Neural progenitor cell (in vitro differentiated cells): ENCODE measurements around the gene SYT1. TPM values are rescaled to one million over a fixed set of nuclear protein-coding genes. Genes with fewer than 3 reads are reported as not detected.
"Not testable (repeated sequence)": the region's sequence is repeated elsewhere in the genome, so short reads cannot be mapped to it uniquely, and the experiment has no call there.

ENCODE experiments used
- DNase-seq: peaks from one replicate; pipeline ENCODE4 v3.0.0-alpha.2; 2016; ENCODE audit warnings: low spot score
- H2AFZ ChIP-seq: fragments of 200-600 bp; sonication (generic); replicated peaks from 2 replicates; pipeline ENCODE4 v1.6.1; 2016; ENCODE audit warnings: antibody characterized with exemption
- H3F3A ChIP-seq: fragments of 200-600 bp; sonication (generic); 2 replicates; pipeline ENCODE4 v1.6.1; 2016; ENCODE audit warnings: antibody characterized with exemption, low read depth
- H3K27ac ChIP-seq: fragments of 200-600 bp; sonication (generic); 2 replicates; pipeline ENCODE4 v1.5.1; 2016; ENCODE audit warnings: mild to moderate bottlenecking
- H3K27me3 ChIP-seq: fragments of 200-600 bp; sonication (generic); 2 replicates; pipeline ENCODE4 v1.6.1; 2016; ENCODE audit warnings: mild to moderate bottlenecking, moderate library complexity
- H3K36me3 ChIP-seq: fragments of 200-600 bp; sonication (generic); 2 replicates; pipeline ENCODE4 v1.5.1; 2016
- H3K4me1 ChIP-seq: fragments of 200-600 bp; sonication (generic); 2 replicates; pipeline ENCODE4 v1.6.1; 2016; ENCODE audit warnings: mixed run types
- H3K4me2 ChIP-seq: fragments of 200-600 bp; sonication (generic); 2 replicates; pipeline ENCODE4 v1.6.1; 2016
- H3K4me3 ChIP-seq: fragments of 200-600 bp; sonication (generic); 2 replicates; pipeline ENCODE4 v1.5.1; 2016
- H3K79me2 ChIP-seq: fragments of 200-600 bp; sonication (generic); 2 replicates; pipeline ENCODE4 v1.6.1; 2016; ENCODE audit warnings: low read depth
- H3K9ac ChIP-seq: fragments of 200-600 bp; sonication (generic); 2 replicates; pipeline ENCODE4 v1.6.1; 2016
- H3K9me3 ChIP-seq: fragments of 200-600 bp; sonication (generic); 2 replicates; pipeline ENCODE4 v1.5.1; 2016; ENCODE audit warnings: low read depth
- H4K20me1 ChIP-seq: fragments of 200-600 bp; sonication (generic); 2 replicates; pipeline ENCODE4 v1.6.1; 2016; ENCODE audit warnings: low read depth
- H3K27ac Mint-ChIP-seq: 3 replicates; pipeline ENCODE4 v1.8.0; 2021; ENCODE audit warnings: mixed read lengths
- H3K27me3 Mint-ChIP-seq: 2 replicates; pipeline ENCODE4 v1.8.0; 2022; ENCODE audit warnings: low read depth, mild to moderate bottlenecking, inconsistent platforms, moderate library complexity, mixed read lengths; ENCODE audit not compliant: insufficient read depth
- H3K36me3 Mint-ChIP-seq: 3 replicates; pipeline ENCODE4 v1.8.0; 2021; ENCODE audit warnings: mixed read lengths
- H3K4me1 Mint-ChIP-seq: 3 replicates; pipeline ENCODE4 v1.8.0; 2021; ENCODE audit warnings: mixed read lengths
- H3K4me3 Mint-ChIP-seq: 3 replicates; pipeline ENCODE4 v1.8.0; 2021; ENCODE audit warnings: mild to moderate bottlenecking, moderate library complexity, mixed read lengths
- H3K9me3 Mint-ChIP-seq: 3 replicates; pipeline ENCODE4 v1.8.0; 2020; ENCODE audit warnings: mixed read lengths
- EZH2 ChIP-seq: fragments of 200-600 bp; sonication (generic); IDR thresholded peaks from 2 replicates; pipeline ENCODE4 v1.6.1; 2017; ENCODE audit warnings: antibody characterized with exemption, mild to moderate bottlenecking, moderate library complexity
- EZH2phosphoT487 ChIP-seq: fragments of 200-600 bp; sonication (generic); IDR thresholded peaks from 2 replicates; pipeline ENCODE4 v1.6.1; 2017; ENCODE audit warnings: antibody characterized with exemption
- total RNA-seq: library from RNA; depleted of rRNA; stranded (reverse); fragments of >200 nt; gene quantifications from 2 replicates; pipeline ENCODE4 v1.2.3, GENCODE V29; 2015; ENCODE audit warnings: low replicate concordance
- TF ChIP-seq, protein P1 (sequence below): fragments of 200-600 bp; sonication (generic); IDR thresholded peaks from 2 replicates; pipeline ENCODE4 v1.5.1; 2017; ENCODE audit warnings: antibody characterized with exemption, mild to moderate bottlenecking

The SYT1 gene
- total RNA-seq, 1 donor from 2014 or later, result 36.9 TPM

DNA sequence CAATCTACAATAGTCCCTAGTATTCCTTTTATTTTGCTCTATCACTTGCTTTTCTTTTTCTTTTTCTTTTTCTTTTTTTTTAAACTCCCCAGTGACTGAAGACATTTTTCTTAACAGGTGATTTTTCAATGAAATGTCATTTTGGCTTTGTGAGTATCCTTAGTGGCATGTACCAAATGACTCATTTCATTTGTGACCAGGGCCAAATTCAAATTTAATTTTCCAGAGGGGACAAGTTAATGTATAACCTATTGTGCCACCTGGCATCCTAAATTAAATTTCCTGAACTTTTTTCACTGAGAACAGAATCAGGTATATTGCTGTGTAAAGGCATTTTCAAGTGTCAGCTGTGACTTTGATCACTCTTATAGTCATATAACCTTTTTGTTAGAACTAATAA, 39.7 kb upstream of the SYT1 start:
- no peaks in the 10 kb centered on the region for H3K9me3 Mint-ChIP-seq
- TF ChIP-seq, protein P1, sequence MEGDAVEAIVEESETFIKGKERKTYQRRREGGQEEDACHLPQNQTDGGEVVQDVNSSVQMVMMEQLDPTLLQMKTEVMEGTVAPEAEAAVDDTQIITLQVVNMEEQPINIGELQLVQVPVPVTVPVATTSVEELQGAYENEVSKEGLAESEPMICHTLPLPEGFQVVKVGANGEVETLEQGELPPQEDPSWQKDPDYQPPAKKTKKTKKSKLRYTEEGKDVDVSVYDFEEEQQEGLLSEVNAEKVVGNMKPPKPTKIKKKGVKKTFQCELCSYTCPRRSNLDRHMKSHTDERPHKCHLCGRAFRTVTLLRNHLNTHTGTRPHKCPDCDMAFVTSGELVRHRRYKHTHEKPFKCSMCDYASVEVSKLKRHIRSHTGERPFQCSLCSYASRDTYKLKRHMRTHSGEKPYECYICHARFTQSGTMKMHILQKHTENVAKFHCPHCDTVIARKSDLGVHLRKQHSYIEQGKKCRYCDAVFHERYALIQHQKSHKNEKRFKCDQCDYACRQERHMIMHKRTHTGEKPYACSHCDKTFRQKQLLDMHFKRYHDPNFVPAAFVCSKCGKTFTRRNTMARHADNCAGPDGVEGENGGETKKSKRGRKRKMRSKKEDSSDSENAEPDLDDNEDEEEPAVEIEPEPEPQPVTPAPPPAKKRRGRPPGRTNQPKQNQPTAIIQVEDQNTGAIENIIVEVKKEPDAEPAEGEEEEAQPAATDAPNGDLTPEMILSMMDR, result no peak
- TF ChIP-seq EZH2, result no peak
- TF ChIP-seq EZH2phosphoT487, result no peak
- H3F3A ChIP-seq, result no peaks in the 10 kb centered on the region
- no peak overlapping the region for H3K27ac Mint-ChIP-seq
- no peak overlapping the region for H2AFZ ChIP-seq
- no peak overlapping the region for H3K4me3 Mint-ChIP-seq
- H3K4me2 ChIP-seq, result no peak overlapping the region
- no peaks in the 10 kb centered on the region for H3K27me3 ChIP-seq
- H3K9me3 ChIP-seq, result no peaks in the 10 kb centered on the region
- no peak overlapping the region for H3K9ac ChIP-seq
- no peaks in the 10 kb centered on the region for H3K36me3 ChIP-seq
- no peak overlapping the region for H3K4me3 ChIP-seq
- no peaks in the 10 kb centered on the region for H3K79me2 ChIP-seq
- no peaks in the 10 kb centered on the region for H4K20me1 ChIP-seq
- H3K4me1 ChIP-seq, result no peaks in the 10 kb centered on the region
- no peaks in the 10 kb centered on the region for H3K4me1 Mint-ChIP-seq
- DNase-seq, result no peak
- H3K36me3 Mint-ChIP-seq, result no peaks in the 10 kb centered on the region
- H3K27ac ChIP-seq, result no peak overlapping the region
- no peaks in the 10 kb centered on the region for H3K27me3 Mint-ChIP-seq

- Mint-ChIP-seq H3K27me3 (no peaks in the 10 kb centered on the region), H3K9me3 (no peaks in the 10 kb centered on the region), H3K36me3 (no peaks in the 10 kb centered on the region), H3K4me3 (no peak overlapping the region), H3K4me1 (no peaks in the 10 kb centered on the region), H3K27ac (no peak overlapping the region)
- H3K79me2 ChIP-seq, result no peaks in the 10 kb centered on the region
- H3K4me2 ChIP-seq, result no peak overlapping the region
- no peaks in the 10 kb centered on the region for H3K9me3 ChIP-seq
- no peaks in the 10 kb centered on the region for H3K36me3 ChIP-seq
- no peak overlapping the region for H2AFZ ChIP-seq
- H3K27ac ChIP-seq, result no peak overlapping the region
- H3K4me1 ChIP-seq, result no peaks in the 10 kb centered on the region
- H3F3A ChIP-seq, result no peaks in the 10 kb centered on the region
- no peaks in the 10 kb centered on the region for H3K27me3 ChIP-seq
- TF ChIP-seq, protein P1, result no peak
- no peak for TF ChIP-seq EZH2phosphoT487
- no peak for TF ChIP-seq EZH2
- H4K20me1 ChIP-seq, result no peaks in the 10 kb centered on the region
- DNase-seq, result no peak
- H3K4me3 ChIP-seq, result no peak overlapping the region
- H3K9ac ChIP-seq, result no peak overlapping the region
Observed at GRCh38 chr12:78829690-78830089, 34.9 kb upstream of the SYT1 start.

- no peak for DNase-seq
Observed at GRCh38 chr12:78835493-78835892, 29.1 kb upstream of the SYT1 start.

GRCh38 chr12:78840518-78841019, 24.0 kb upstream of the SYT1 start:
- H3K27me3 ChIP-seq, H3K27ac ChIP-seq, H3K4me3 ChIP-seq, H3K27ac Mint-ChIP-seq, DNase-seq, H3K27me3 Mint-ChIP-seq, H3K4me2 ChIP-seq, H3K4me1 ChIP-seq, H4K20me1 ChIP-seq, H3K9me3 Mint-ChIP-seq, H3K36me3 Mint-ChIP-seq, H3K79me2 ChIP-seq, H3F3A ChIP-seq, H3K4me3 Mint-ChIP-seq, H3K9ac ChIP-seq, H3K36me3 ChIP-seq, H3K9me3 ChIP-seq, H2AFZ ChIP-seq, H3K4me1 Mint-ChIP-seq: not testable (repeated sequence)

More at GRCh38 chr12:78835493-78835892, 29.1 kb upstream of the SYT1 start:
- no peak overlapping the region for H3K27ac ChIP-seq
- Mint-ChIP-seq H3K9me3 (no peaks in the 10 kb centered on the region), H3K27ac (no peak overlapping the region), H3K36me3 (no peaks in the 10 kb centered on the region), H3K4me3 (no peak overlapping the region), H3K4me1 (no peaks in the 10 kb centered on the region), H3K27me3 (no peaks in the 10 kb centered on the region)
- no peaks in the 10 kb centered on the region for H3F3A ChIP-seq
- H2AFZ ChIP-seq, result no peak overlapping the region
- no peak overlapping the region for H3K4me3 ChIP-seq
- no peak overlapping the region for H3K9ac ChIP-seq
- no peaks in the 10 kb centered on the region for H3K4me1 ChIP-seq
- H3K36me3 ChIP-seq, result no peaks in the 10 kb centered on the region
- no peaks in the 10 kb centered on the region for H3K27me3 ChIP-seq
- no peak for TF ChIP-seq EZH2phosphoT487
- TF ChIP-seq, protein P1, result no peak
- no peak for TF ChIP-seq EZH2
- no peaks in the 10 kb centered on the region for H3K9me3 ChIP-seq
- H4K20me1 ChIP-seq, result no peaks in the 10 kb centered on the region
- H3K79me2 ChIP-seq, result no peaks in the 10 kb centered on the region
- H3K4me2 ChIP-seq, result no peak overlapping the region
